Keratinocyte (primary cell): ENCODE measurements around the gene CCL8. TPM values are rescaled to one million over a fixed set of nuclear protein-coding genes. Genes with fewer than 3 reads are reported as not detected.

Experiments
- DNase-seq: peaks from one replicate; pipeline ENCODE4 v3.0.0-alpha.2; 2011; ENCODE audit warnings: low read depth, missing footprints, low spot score
- FAIRE-seq: peaks from 2 replicates; lab custom pipeline; 2011; peaks lifted over from hg19 to GRCh38; lab: Jason Lieb, UNC
- H2AFZ ChIP-seq: 2 replicates; pipeline ENCODE4 v1.6.0; 2012; ENCODE audit warnings: low read length, control low read depth, inconsistent platforms; ENCODE audit not compliant: control insufficient read depth
- H3K27ac ChIP-seq: 2 replicates; pipeline ENCODE4 v1.5.1; 2011; ENCODE audit warnings: low read length; ENCODE audit not compliant: control insufficient read depth, insufficient read depth
- H3K27me3 ChIP-seq: 3 replicates; pipeline ENCODE4 v1.6.0; 2011; ENCODE audit warnings: low read length; ENCODE audit not compliant: control insufficient read depth, insufficient read depth; ENCODE audit errors: extremely low read depth
- H3K36me3 ChIP-seq, 2 experiments: 2 replicates in 1 of 2; 3 replicates in 1 of 2; pipeline ENCODE4 v1.5.1; 2011; ENCODE audit warnings: low read length in 2 of 2, mild to moderate bottlenecking in 1 of 2; ENCODE audit not compliant: control insufficient read depth in 2 of 2, insufficient read depth in 2 of 2; ENCODE audit errors: extremely low read depth in 1 of 2
- H3K4me1 ChIP-seq: 3 replicates; pipeline ENCODE4 v1.5.1; 2011; ENCODE audit warnings: low read length; ENCODE audit not compliant: control insufficient read depth, insufficient read depth; ENCODE audit errors: extremely low read depth
- H3K4me2 ChIP-seq: 3 replicates; pipeline ENCODE4 v1.6.0; 2011; ENCODE audit warnings: low read depth, low read length; ENCODE audit not compliant: control insufficient read depth, insufficient read depth; ENCODE audit errors: extremely low read depth
- H3K4me3 ChIP-seq, 3 experiments: fragments of 200-600 bp in 1 of 3; sonication (generic) in 1 of 3; 2 replicates in 2 of 3; 3 replicates in 1 of 3; pipeline ENCODE4 v1.5.1; 2011 to 2016; ENCODE audit warnings: low read length in 3 of 3, mild to moderate bottlenecking in 3 of 3, control low read depth in 2 of 3, inconsistent platforms in 1 of 3, low read depth in 1 of 3, mixed read lengths in 1 of 3, mixed run types in 1 of 3, moderate library complexity in 1 of 3; ENCODE audit not compliant: control insufficient read depth in 2 of 3, insufficient read depth in 2 of 3; ENCODE audit errors: extremely low read depth in 1 of 3
- H3K79me2 ChIP-seq: 2 replicates; pipeline ENCODE4 v1.6.0; 2012; ENCODE audit warnings: low read length; ENCODE audit not compliant: control insufficient read depth, insufficient read depth
- H3K9ac ChIP-seq: 3 replicates; pipeline ENCODE4 v1.6.0; 2011; ENCODE audit warnings: low read length; ENCODE audit not compliant: control insufficient read depth, insufficient read depth; ENCODE audit errors: extremely low read depth
- H3K9me1 ChIP-seq: 3 replicates; pipeline ENCODE4 v1.6.0; 2011; ENCODE audit warnings: low read length; ENCODE audit not compliant: control insufficient read depth, insufficient read depth; ENCODE audit errors: extremely low read depth
- H3K9me3 ChIP-seq: 2 replicates; pipeline ENCODE4 v1.5.1; 2012; ENCODE audit warnings: low read depth, low read length; ENCODE audit not compliant: control insufficient read depth
- H4K20me1 ChIP-seq: 3 replicates; pipeline ENCODE4 v1.6.0; 2011; ENCODE audit warnings: low read length; ENCODE audit not compliant: control insufficient read depth, insufficient read depth; ENCODE audit errors: extremely low read depth
- EZH2 ChIP-seq: IDR thresholded peaks from one replicate; pipeline ENCODE4 v1.6.1; 2012; ENCODE audit warnings: inconsistent platforms, mild to moderate bottlenecking, low read length, moderate library complexity
- dilution Hi-C: fragments of 300-500 bp; cut with MboI; formaldehyde crosslinking; loops from one replicate; pipeline ENCODE4 v1.7.0; 2020; ENCODE audit warnings: low sequenced_read_pairs; ENCODE audit not compliant: extremely low pct_ligation_motif_present
- polyA plus RNA-seq, 5 experiments: library from polyadenylated mRNA; depleted of rRNA in 3 of 5; stranded (reverse) in 3 of 5; stranded (forward) in 1 of 5; unstranded in 1 of 5; fragments of >200 nt; gene quantifications; 1 replicate in 1 of 5; 2 replicates in 3 of 5; 3 replicates in 1 of 5; pipeline versions ENCODE4 v1.2.1 to v1.2.3, GENCODE V29; 2011 to 2012; ENCODE audit warnings: missing spikeins in 2 of 5, low read depth in 1 of 5, low replicate concordance in 1 of 5
- TF ChIP-seq, protein P1 (sequence below), 3 experiments: IDR thresholded peaks in 1 of 3; conservative IDR thresholded peaks in 1 of 3; optimal IDR thresholded peaks in 1 of 3; 2 replicates in 2 of 3; 3 replicates in 1 of 3; pipeline versions ENCODE3 to v1.5.1; 2011; ENCODE audit warnings: low read length in 3 of 3, mild to moderate bottlenecking in 3 of 3, moderate library complexity in 2 of 3, control low read depth in 1 of 3, inconsistent platforms in 1 of 3; ENCODE audit not compliant: insufficient read depth in 2 of 3; ENCODE audit errors: extremely low read depth in 1 of 3

CCL8 gene
- polyA plus RNA-seq, 1 donor (not counting 4 experiments of a cell fraction or from before 2014, with no cell fraction given): not detected

DNA sequence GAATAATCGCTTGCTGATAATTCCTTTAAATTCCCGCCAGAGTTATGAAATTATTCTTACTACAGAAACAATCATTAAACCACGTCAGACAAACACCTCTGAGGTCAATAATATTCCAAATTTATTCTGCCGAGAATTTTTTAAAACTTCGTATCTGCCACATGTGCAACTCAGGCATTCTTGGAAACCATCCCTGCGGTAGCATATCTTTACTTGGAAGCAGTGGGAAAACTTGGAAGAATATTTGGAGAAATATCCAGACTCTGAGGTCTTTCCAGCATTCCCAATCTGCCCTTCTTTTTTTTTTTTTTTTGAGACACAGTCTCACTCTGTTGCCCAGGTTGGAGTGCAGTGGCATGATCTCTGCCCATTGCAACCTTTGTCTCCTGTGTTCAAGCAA, 35.7 kb upstream of the CCL8 start:
- H3K27me3 ChIP-seq: peaks cover 9% of the 10 kb centered on the region
- DNase-seq (no peak), FAIRE-seq (no peak)
- H3K79me2 ChIP-seq: no peaks in the 10 kb centered on the region
- H3K27ac ChIP-seq: no peak overlapping the region
- no peak overlapping the region for H3K4me3 ChIP-seq
- no peak overlapping the region for H3K4me2 ChIP-seq
- dilution Hi-C loops: no loop called here
- no peaks in the 10 kb centered on the region for H3K9me1 ChIP-seq
- no peak overlapping the region for H2AFZ ChIP-seq
- no peaks in the 10 kb centered on the region for H3K9me3 ChIP-seq
- no peaks in the 10 kb centered on the region for H3K4me1 ChIP-seq
- TF ChIP-seq EZH2: no peak
- TF ChIP-seq, protein P1, sequence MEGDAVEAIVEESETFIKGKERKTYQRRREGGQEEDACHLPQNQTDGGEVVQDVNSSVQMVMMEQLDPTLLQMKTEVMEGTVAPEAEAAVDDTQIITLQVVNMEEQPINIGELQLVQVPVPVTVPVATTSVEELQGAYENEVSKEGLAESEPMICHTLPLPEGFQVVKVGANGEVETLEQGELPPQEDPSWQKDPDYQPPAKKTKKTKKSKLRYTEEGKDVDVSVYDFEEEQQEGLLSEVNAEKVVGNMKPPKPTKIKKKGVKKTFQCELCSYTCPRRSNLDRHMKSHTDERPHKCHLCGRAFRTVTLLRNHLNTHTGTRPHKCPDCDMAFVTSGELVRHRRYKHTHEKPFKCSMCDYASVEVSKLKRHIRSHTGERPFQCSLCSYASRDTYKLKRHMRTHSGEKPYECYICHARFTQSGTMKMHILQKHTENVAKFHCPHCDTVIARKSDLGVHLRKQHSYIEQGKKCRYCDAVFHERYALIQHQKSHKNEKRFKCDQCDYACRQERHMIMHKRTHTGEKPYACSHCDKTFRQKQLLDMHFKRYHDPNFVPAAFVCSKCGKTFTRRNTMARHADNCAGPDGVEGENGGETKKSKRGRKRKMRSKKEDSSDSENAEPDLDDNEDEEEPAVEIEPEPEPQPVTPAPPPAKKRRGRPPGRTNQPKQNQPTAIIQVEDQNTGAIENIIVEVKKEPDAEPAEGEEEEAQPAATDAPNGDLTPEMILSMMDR (optimal IDR thresholded peaks at IDR 0.05 in 1 of 3, IDR thresholded peaks at IDR 0.05 in 1 of 3, conservative IDR thresholded peaks at IDR 0.05 in 1 of 3; ENCODE audit: extremely low read depth in 1 of 3, insufficient read depth in 2 of 3, low read length in 3 of 3): no peak
- no peaks in the 10 kb centered on the region for H4K20me1 ChIP-seq
- H3K36me3 ChIP-seq: no peaks in the 10 kb centered on the region
- no peak overlapping the region for H3K9ac ChIP-seq

- H4K20me1 ChIP-seq: no peaks in the 10 kb centered on the region
- no peak within 1 kb of the TSS for H3K9ac ChIP-seq
- DNase-seq: no peak
- no peak within 1 kb of the TSS for H2AFZ ChIP-seq
- H3K9me3 ChIP-seq: no peaks in the 10 kb centered on the region
- no peaks in the 10 kb centered on the region for H3K36me3 ChIP-seq
- no peaks in the 10 kb centered on the region for H3K9me1 ChIP-seq
- peaks cover 9% of the 10 kb centered on the region for H3K27me3 ChIP-seq
- dilution Hi-C loops: no loop called here
- no peaks in the 10 kb centered on the region for H3K4me1 ChIP-seq
- no peak for FAIRE-seq
- H3K4me2 ChIP-seq: no peak within 1 kb of the TSS
- no peaks in the 10 kb centered on the region for H3K79me2 ChIP-seq
- H3K27ac ChIP-seq: no peak within 1 kb of the TSS
- no peak within 1 kb of the TSS for H3K4me3 ChIP-seq
- TF ChIP-seq, protein P1 (optimal IDR thresholded peaks at IDR 0.05 in 1 of 3, IDR thresholded peaks at IDR 0.05 in 1 of 3, conservative IDR thresholded peaks at IDR 0.05 in 1 of 3; ENCODE audit: extremely low read depth in 1 of 3, insufficient read depth in 2 of 3, low read length in 3 of 3): no peak
These were observed 33.9 kb upstream of the CCL8 start, which contains the start of gene CCL11 for GRCh38 chr17:34285286-34285792. TSS of gene CCL11 (plus strand) at chr17:34285742. CDS start at chr17:34285809, 67 bp downstream.
